Gastrocnemius medialis (tissue), 4 donors: ENCODE measurements around the gene LGALS9. TPM values are rescaled to one million over a fixed set of nuclear protein-coding genes. Genes with fewer than 3 reads are reported as not detected.
"Not testable (repeated sequence)": the region's sequence is repeated elsewhere in the genome, so short reads cannot be mapped to it uniquely, and the experiment has no call there.

ENCODE experiments used
- ATAC-seq, 2 donors: fragments of 150-250 bp; one replicate each; pipeline ENCODE4 v1.9.1; 2016
- DNase-seq, 2 donors: peaks; one replicate each; pipeline ENCODE4 v3.0.0-alpha.2; 2019
- H3K27ac ChIP-seq, 4 donors: fragments of 200-600 bp; sonication (generic); 1 replicate in 1 of 4; 2 replicates in 3 of 4; pipeline ENCODE4 v1.5.1; 2016 to 2018; ENCODE audit warnings: mild to moderate bottlenecking in 2 of 4, moderate library complexity in 1 of 4
- H3K27me3 ChIP-seq, 3 donors: fragments of 200-600 bp; sonication (generic) in 2 of 3; 1 replicate in 1 of 3; 2 replicates in 2 of 3; pipeline versions ENCODE4 v1.5.1 to v1.6.0; 2016 to 2019; ENCODE audit warnings: mild to moderate bottlenecking in 1 of 3, moderate library complexity in 1 of 3
- H3K36me3 ChIP-seq, 2 donors: fragments of 200-600 bp; sonication (generic) in 1 of 2; one replicate each; pipeline ENCODE4 v1.5.1; 2017 to 2018
- H3K4me1 ChIP-seq, 2 donors: fragments of 200-600 bp; sonication (generic) in 1 of 2; one replicate each; pipeline ENCODE4 v1.5.1; 2016 to 2017; ENCODE audit warnings: mild to moderate bottlenecking in 2 of 2
- H3K4me3 ChIP-seq, 4 donors: fragments of 200-600 bp; sonication (generic) in 3 of 4; 1 replicate in 1 of 4; 2 replicates in 3 of 4; pipeline ENCODE4 v1.5.1; 2016 to 2019; ENCODE audit warnings: mild to moderate bottlenecking in 2 of 4
- H3K9me3 ChIP-seq, 3 donors: fragments of 200-600 bp; sonication (generic) in 2 of 3; 1 replicate in 1 of 3; 2 replicates in 2 of 3; pipeline ENCODE4 v1.5.1; 2016 to 2019
- CTCF ChIP-seq, 5 experiments: fragments of 450-650 bp in 3 of 5; fragments of 200-600 bp in 2 of 5; sonication (generic) in 2 of 5; IDR thresholded peaks in 4 of 5; conservative IDR thresholded peaks in 1 of 5; 1 replicate in 4 of 5; 2 replicates in 1 of 5; pipeline ENCODE4 v1.5.1; 2016 to 2019; ENCODE audit warnings: antibody characterized with exemption in 5 of 5, mild to moderate bottlenecking in 3 of 5, moderate library complexity in 3 of 5
- POLR2A ChIP-seq, 2 donors: fragments of 450-650 bp; IDR thresholded peaks; one replicate each; pipeline ENCODE4 v1.6.1; 2017; ENCODE audit warnings: antibody characterized with exemption in 2 of 2, mild to moderate bottlenecking in 2 of 2, moderate library complexity in 2 of 2
- in situ Hi-C, 4 donors: fragments of 200-750 bp; cut with MboI; loops; one replicate each; pipeline versions ENCODE4 v1.15.0 to v1.8.0; 2017; ENCODE audit warnings: low sequenced_read_pairs in 4 of 4
- intact Hi-C: fragments of 100-400 bp; cut with DNase I; formaldehyde crosslinking; loops from one replicate; pipeline ENCODE4 v1.15.1; 2023; ENCODE audit warnings: low total_unique reads
- total RNA-seq, 4 donors: library from RNA; depleted of rRNA; stranded (reverse); fragments of >200 nt; gene quantifications; one replicate each; pipeline versions ENCODE4 v1.1.0 to v1.2.3, GENCODE V29; 2016

LGALS9 gene
- total RNA-seq, 4 donors from 2014 or later, result 2.4 to 20.3 (median 6.1) TPM

- Histone ChIP-seq H3K4me1 (no peaks in the 10 kb centered on the region), H3K36me3 (no peaks in the 10 kb centered on the region), H3K4me3 (no peak overlapping the region), H3K9me3 (no peaks in the 10 kb centered on the region), H3K27me3 (no peaks in the 10 kb centered on the region), H3K27ac (no peak overlapping the region)
- no peak for DNase-seq
- TF ChIP-seq CTCF (IDR thresholded peaks at IDR 0.05 in 4 of 5, conservative IDR thresholded peaks at IDR 0.05 in 1 of 5) (no peak), POLR2A (IDR thresholded peaks at IDR 0.05) (no peak)
- intact Hi-C loops (no loop called here), in situ Hi-C loops (loop anchor here in 2 of 4 donors (25.0 kb wide), 2 partner anchors 97 to 222 kb away; partner anchors contain the start of gene LYRM9 (in 1 of the 2))
- ATAC-seq, result no peak
Observed at GRCh38 chr17:27665549-27665948, 34.6 kb downstream of the LGALS9 start.

GRCh38 chr17:27666270-27666669 lies 35.3 kb downstream of the LGALS9 start:
- H3K4me1 ChIP-seq, DNase-seq, H3K4me3 ChIP-seq, H3K36me3 ChIP-seq, ATAC-seq, H3K27ac ChIP-seq, H3K27me3 ChIP-seq, intact Hi-C loops, H3K9me3 ChIP-seq: not testable (repeated sequence)
- in situ Hi-C loops, result loop anchor here in 2 of 4 donors (25.0 kb wide), 2 partner anchors 96 to 221 kb away; partner anchors contain the start of gene LYRM9 (in 1 of the 2)

- intact Hi-C loops, result no loop called here
- Histone ChIP-seq H3K36me3 (no peaks in the 10 kb centered on the region), H3K4me1 (no peaks in the 10 kb centered on the region), H3K27me3 (no peaks in the 10 kb centered on the region), H3K27ac (no peak overlapping the region), H3K4me3 (no peak overlapping the region), H3K9me3 (no peaks in the 10 kb centered on the region)
- in situ Hi-C loops, result loop anchor here in 2 of 4 donors (25.0 kb wide), 2 partner anchors 95 to 220 kb away; partner anchors contain the start of gene LYRM9 (in 1 of the 2)
- ATAC-seq, result no peak
- DNase-seq, result no peak
- no peak for TF ChIP-seq CTCF (IDR thresholded peaks at IDR 0.05 in 4 of 5, conservative IDR thresholded peaks at IDR 0.05 in 1 of 5)
- no peak for TF ChIP-seq POLR2A (IDR thresholded peaks at IDR 0.05)
Observed at GRCh38 chr17:27666831-27667560, 36.0 kb downstream of the LGALS9 start.

GRCh38 chr17:27667656-27668487 lies 36.9 kb downstream of the LGALS9 start:
- no peak overlapping the region for H3K27ac ChIP-seq
- DNase-seq (no peak), ATAC-seq (no peak)
- H3K4me3 ChIP-seq, result no peak overlapping the region
- no peaks in the 10 kb centered on the region for H3K36me3 ChIP-seq
- in situ Hi-C loops (loop anchor here in 2 of 4 donors (25.0 kb wide), 2 partner anchors 94 to 219 kb away; partner anchors contain the start of gene LYRM9 (in 1 of the 2)), intact Hi-C loops (no loop called here)
- H3K27me3 ChIP-seq, result no peaks in the 10 kb centered on the region
- no peaks in the 10 kb centered on the region for H3K4me1 ChIP-seq
- H3K9me3 ChIP-seq, result no peaks in the 10 kb centered on the region
- TF ChIP-seq CTCF (IDR thresholded peaks at IDR 0.05 in 4 of 5, conservative IDR thresholded peaks at IDR 0.05 in 1 of 5) (no peak), POLR2A (IDR thresholded peaks at IDR 0.05) (no peak)

DNA sequence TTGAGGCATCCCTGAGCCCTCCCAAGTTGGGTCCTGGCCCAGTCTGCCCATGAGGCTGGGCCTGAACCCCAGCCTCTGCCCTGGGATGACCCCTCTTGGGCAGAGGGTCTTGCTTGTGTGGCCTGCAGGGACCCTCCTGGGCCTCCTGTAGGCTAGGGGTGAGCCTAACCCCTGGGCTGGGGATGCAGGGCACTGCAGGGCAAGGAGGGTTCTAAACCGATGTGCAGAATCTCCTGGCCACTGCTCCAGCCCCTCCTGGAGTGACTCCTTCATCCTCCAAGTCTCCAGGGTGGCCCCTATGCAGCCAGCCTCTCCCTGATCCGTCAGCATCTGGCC lies 37.5 kb downstream of the LGALS9 start:
- H3K27me3 ChIP-seq, result no peaks in the 10 kb centered on the region
- no peaks in the 10 kb centered on the region for H3K4me1 ChIP-seq
- no peak for DNase-seq
- no peaks in the 10 kb centered on the region for H3K36me3 ChIP-seq
- intact Hi-C loops (no loop called here), in situ Hi-C loops (loop anchor here in 2 of 4 donors (25.0 kb wide), 2 partner anchors 94 to 219 kb away; partner anchors contain the start of gene LYRM9 (in 1 of the 2))
- TF ChIP-seq CTCF (IDR thresholded peaks at IDR 0.05 in 4 of 5, conservative IDR thresholded peaks at IDR 0.05 in 1 of 5), result no peak
- TF ChIP-seq POLR2A (IDR thresholded peaks at IDR 0.05), result no peak
- H3K4me3 ChIP-seq, result no peak overlapping the region
- H3K9me3 ChIP-seq, result no peaks in the 10 kb centered on the region
- no peak for ATAC-seq
- no peak overlapping the region for H3K27ac ChIP-seq
